Measurements from ENCODE around the gene MADD.

GRCh38 chr11:47347137-47347536, 77.2 kb downstream of the MADD start:
- TF ChIP-seq POLR2A (IDR thresholded peaks at IDR 0.05; ENCODE audit: low read depth, low read length) (no peak), POLR2AphosphoS5 (IDR thresholded peaks at IDR 0.05; ENCODE audit: low read depth, low read length) (no peak), TAF1 (IDR thresholded peaks at IDR 0.05; ENCODE audit: borderline replicate concordance, low read depth, low read length) (no peak)
